ENCODE measurements around the gene ANKS1B. TPM values are rescaled to one million over a fixed set of nuclear protein-coding genes. Genes with fewer than 3 reads are reported as not detected.

Gene ANKS1B
- total and polyA plus RNA-seq, 4 experiments from 2014 or later: 0.28 to 0.55 TPM; not detected in 2

DNA sequence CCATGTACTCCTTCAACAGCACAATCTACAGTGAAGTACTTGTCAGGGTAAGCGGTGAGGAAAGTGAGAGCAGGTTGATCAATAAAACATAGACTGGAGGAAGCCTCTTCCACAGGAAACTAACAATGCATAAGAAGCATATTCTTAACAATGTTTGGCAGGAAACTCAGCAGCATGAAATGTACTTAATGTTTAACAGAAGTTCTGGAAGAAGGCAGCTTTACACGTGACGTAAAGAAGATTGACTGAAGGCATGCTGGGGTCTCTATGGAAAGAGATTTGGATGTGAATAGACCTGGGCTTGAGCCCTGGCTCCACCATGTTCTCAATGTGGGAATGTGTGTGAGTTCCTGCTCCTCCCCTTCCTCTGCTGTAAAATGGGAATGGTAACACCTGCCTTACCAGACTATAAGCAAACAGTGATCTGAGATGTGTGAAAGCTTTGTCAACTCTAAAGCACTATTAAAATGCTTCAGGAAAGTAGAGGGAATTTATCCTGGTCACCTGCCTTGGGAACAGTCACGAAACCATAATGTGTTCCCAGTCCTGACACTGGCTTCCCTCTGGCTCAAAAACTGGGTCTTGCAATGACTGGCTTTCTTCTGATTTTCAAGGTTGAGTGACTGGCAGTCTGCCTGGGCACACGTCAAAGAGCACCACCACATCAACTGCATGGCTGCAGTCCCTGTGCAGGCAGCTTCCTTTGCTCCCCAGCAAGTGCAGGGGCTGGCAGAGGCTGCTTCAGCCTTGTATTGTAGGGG is 955.0 kb downstream of the ANKS1B start:
- peaks cover 0 to 4% (median 0%) of the 10 kb centered on the region in 8 donors for H3K9me3 Mint-ChIP-seq
- Histone ChIP-seq H3K27me3 (ENCODE audit: insufficient read depth, low read length) (no peaks in the 10 kb centered on the region), H3K4me3 (ENCODE audit: low read length in 2 of 2) (no peak overlapping the region), H3K9me3 (ENCODE audit: control insufficient read depth in 1 of 2, low read length in 2 of 2) (no peaks in the 10 kb centered on the region), H3K36me3 (ENCODE audit: insufficient read depth, low read length) (no peaks in the 10 kb centered on the region), H3K4me1 (ENCODE audit: insufficient read depth, low read length) (no peaks in the 10 kb centered on the region), H3K27ac (ENCODE audit: low read depth, low read length) (no peak overlapping the region)
- intact Hi-C loops (cut with micrococcal nuclease): no loop called here
- H3K4me3 Mint-ChIP-seq: no peak overlapping the region
- no peaks in the 10 kb centered on the region for H3K4me1 Mint-ChIP-seq
- ChIA-PET CTCF (ENCODE audit: partially characterized antibody) (no interaction called here), POLR2A (ENCODE audit: partially characterized antibody) (no interaction called here)
- H3K27me3 Mint-ChIP-seq: peaks cover 0 to 2% of the 10 kb centered on the region in 2 donors
- H3K27ac Mint-ChIP-seq: no peak overlapping the region
- no peak for DNase-seq
- no peaks in the 10 kb centered on the region for H3K36me3 Mint-ChIP-seq

- H3K9me3 ChIP-seq (ENCODE audit: control insufficient read depth in 1 of 2, low read length in 2 of 2): no peaks in the 10 kb centered on the region
- peaks cover 0 to 3% (median 0%) of the 10 kb centered on the region in 8 donors for H3K9me3 Mint-ChIP-seq
- no peaks in the 10 kb centered on the region for H3K4me1 ChIP-seq (ENCODE audit: insufficient read depth, low read length)
- no peaks in the 10 kb centered on the region for H3K36me3 ChIP-seq (ENCODE audit: insufficient read depth, low read length)
- no peak overlapping the region for H3K27ac Mint-ChIP-seq
- H3K4me1 Mint-ChIP-seq: no peaks in the 10 kb centered on the region
- intact Hi-C loops (cut with micrococcal nuclease): no loop called here
- CTCF ChIA-PET (ENCODE audit: partially characterized antibody): no interaction called here
- no peak overlapping the region for H3K4me3 ChIP-seq (ENCODE audit: low read length in 2 of 2)
- H3K27me3 Mint-ChIP-seq: no peaks in the 10 kb centered on the region
- POLR2A ChIA-PET (ENCODE audit: partially characterized antibody): no interaction called here
- H3K27me3 ChIP-seq (ENCODE audit: insufficient read depth, low read length): no peaks in the 10 kb centered on the region
- H3K36me3 Mint-ChIP-seq: no peaks in the 10 kb centered on the region
- H3K27ac ChIP-seq (ENCODE audit: low read depth, low read length): no peak overlapping the region
- H3K4me3 Mint-ChIP-seq: no peak overlapping the region
- DNase-seq: no peak
Measured at GRCh38 chr12:99027461-99027860, 957.3 kb downstream of the ANKS1B start.

DNA sequence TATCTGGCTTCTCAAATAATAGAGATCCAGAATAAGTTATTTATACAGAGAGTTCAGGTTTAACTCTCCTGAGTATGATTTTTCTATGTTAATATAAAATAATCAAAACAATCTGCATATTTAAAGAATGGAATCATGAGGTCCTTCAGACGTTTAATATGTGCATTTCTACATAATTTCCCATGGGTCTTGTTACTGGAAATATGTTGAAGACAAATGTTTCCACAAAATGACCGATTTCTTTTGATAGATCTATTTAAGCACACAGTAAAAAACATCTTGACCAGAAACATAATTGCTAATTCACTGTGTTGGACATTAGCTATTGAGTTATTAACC is 957.7 kb downstream of the ANKS1B start:
- intact Hi-C loops (cut with micrococcal nuclease): no loop called here
- POLR2A ChIA-PET (ENCODE audit: partially characterized antibody): no interaction called here
- no peaks in the 10 kb centered on the region for H3K4me1 Mint-ChIP-seq
- no peak overlapping the region for H3K4me3 Mint-ChIP-seq
- CTCF ChIA-PET (ENCODE audit: partially characterized antibody): no interaction called here
- Histone ChIP-seq H3K27me3 (ENCODE audit: insufficient read depth, low read length) (no peaks in the 10 kb centered on the region), H3K27ac (ENCODE audit: low read depth, low read length) (no peak overlapping the region), H3K36me3 (ENCODE audit: insufficient read depth, low read length) (no peaks in the 10 kb centered on the region), H3K9me3 (ENCODE audit: control insufficient read depth in 1 of 2, low read length in 2 of 2) (no peaks in the 10 kb centered on the region), H3K4me3 (ENCODE audit: low read length in 2 of 2) (no peak overlapping the region), H3K4me1 (ENCODE audit: insufficient read depth, low read length) (no peaks in the 10 kb centered on the region)
- H3K27ac Mint-ChIP-seq: no peak overlapping the region
- H3K9me3 Mint-ChIP-seq: peaks cover 0 to 3% (median 0%) of the 10 kb centered on the region in 8 donors
- no peak for DNase-seq
- H3K27me3 Mint-ChIP-seq: no peaks in the 10 kb centered on the region
- H3K36me3 Mint-ChIP-seq: no peaks in the 10 kb centered on the region

DNA sequence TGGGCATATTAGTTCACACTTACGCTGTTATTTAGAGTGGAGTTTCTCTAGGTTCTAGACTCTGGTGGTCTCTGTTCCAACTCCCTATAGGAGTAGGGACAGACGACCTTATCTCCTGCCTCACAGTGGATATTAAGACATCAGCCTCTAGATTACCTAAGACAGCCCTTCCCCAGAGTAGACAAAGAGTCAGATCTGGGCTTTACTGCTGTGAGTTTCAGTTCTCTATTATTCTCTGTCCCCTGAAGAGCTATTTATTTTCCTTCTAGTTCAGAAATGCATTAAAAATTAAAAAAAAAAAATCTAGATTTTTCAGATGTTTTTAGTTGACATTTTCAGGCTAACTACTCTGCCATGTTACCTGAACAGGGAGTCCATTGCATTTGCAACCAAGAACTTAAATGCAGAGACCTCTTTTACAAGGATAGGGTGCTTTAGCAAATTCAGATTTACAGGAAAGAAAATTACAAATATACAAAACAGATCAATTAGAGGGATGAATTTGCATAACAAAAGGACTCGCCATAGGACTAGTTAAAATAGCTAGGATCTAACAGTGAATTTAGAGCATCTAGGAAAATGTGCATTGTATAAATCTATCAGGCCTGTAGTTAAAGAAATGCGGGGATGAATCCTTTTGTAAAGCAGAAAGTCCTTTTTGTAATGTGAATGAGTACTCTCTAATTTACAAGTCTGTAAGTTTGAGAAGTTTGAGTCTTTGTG is 958.2 kb downstream of the ANKS1B start:
- no peaks in the 10 kb centered on the region for H3K9me3 ChIP-seq (ENCODE audit: control insufficient read depth in 1 of 2, low read length in 2 of 2)
- no peaks in the 10 kb centered on the region for H3K27me3 Mint-ChIP-seq
- no peaks in the 10 kb centered on the region for H3K36me3 Mint-ChIP-seq
- no peaks in the 10 kb centered on the region for H3K36me3 ChIP-seq (ENCODE audit: insufficient read depth, low read length)
- H3K27ac ChIP-seq (ENCODE audit: low read depth, low read length): no peak overlapping the region
- H3K4me3 ChIP-seq (ENCODE audit: low read length in 2 of 2): no peak overlapping the region
- CTCF ChIA-PET (ENCODE audit: partially characterized antibody): no interaction called here
- H3K4me1 ChIP-seq (ENCODE audit: insufficient read depth, low read length): no peaks in the 10 kb centered on the region
- intact Hi-C loops (cut with micrococcal nuclease): no loop called here
- H3K27me3 ChIP-seq (ENCODE audit: insufficient read depth, low read length): no peaks in the 10 kb centered on the region
- no peak for DNase-seq
- peaks cover 0 to 3% (median 0%) of the 10 kb centered on the region in 8 donors for H3K9me3 Mint-ChIP-seq
- H3K27ac Mint-ChIP-seq: no peak overlapping the region
- H3K4me1 Mint-ChIP-seq: no peaks in the 10 kb centered on the region
- POLR2A ChIA-PET (ENCODE audit: partially characterized antibody): no interaction called here
- H3K4me3 Mint-ChIP-seq: no peak overlapping the region

DNA sequence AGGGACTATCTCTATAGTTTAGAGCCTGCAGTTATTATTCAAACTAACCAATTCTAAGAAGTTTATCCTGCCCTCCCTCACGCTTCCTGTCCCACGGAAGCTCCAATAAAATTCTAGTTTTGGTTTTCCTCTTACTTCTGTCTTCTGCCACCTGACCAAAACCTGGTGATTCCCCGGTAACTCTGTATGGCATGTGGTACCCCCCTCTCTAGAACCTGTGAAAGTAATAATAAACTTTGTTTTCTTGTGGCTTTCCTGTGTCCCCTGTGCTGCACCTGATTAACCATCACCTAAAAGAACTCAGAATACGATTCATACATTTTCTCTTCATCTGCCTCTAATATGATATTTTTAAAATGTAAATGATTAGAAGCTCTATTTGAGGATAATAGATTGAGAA is 959.9 kb downstream of the ANKS1B start:
- Histone ChIP-seq H3K36me3 (ENCODE audit: insufficient read depth, low read length) (no peaks in the 10 kb centered on the region), H3K9me3 (ENCODE audit: control insufficient read depth in 1 of 2, low read length in 2 of 2) (no peaks in the 10 kb centered on the region), H3K4me1 (ENCODE audit: insufficient read depth, low read length) (no peaks in the 10 kb centered on the region), H3K4me3 (ENCODE audit: low read length in 2 of 2) (no peak overlapping the region), H3K27ac (ENCODE audit: low read depth, low read length) (no peak overlapping the region), H3K27me3 (ENCODE audit: insufficient read depth, low read length) (no peaks in the 10 kb centered on the region)
- ChIA-PET POLR2A (ENCODE audit: partially characterized antibody) (no interaction called here), CTCF (ENCODE audit: partially characterized antibody) (no interaction called here)
- intact Hi-C loops (cut with micrococcal nuclease): no loop called here
- no peak overlapping the region for H3K4me3 Mint-ChIP-seq
- no peak overlapping the region for H3K27ac Mint-ChIP-seq
- H3K36me3 Mint-ChIP-seq: no peaks in the 10 kb centered on the region
- no peak for DNase-seq
- no peaks in the 10 kb centered on the region for H3K4me1 Mint-ChIP-seq
- H3K9me3 Mint-ChIP-seq: peaks cover 0 to 3% (median 0%) of the 10 kb centered on the region in 8 donors
- no peaks in the 10 kb centered on the region for H3K27me3 Mint-ChIP-seq

- no peak overlapping the region for H3K4me3 Mint-ChIP-seq
- CTCF ChIA-PET (ENCODE audit: partially characterized antibody): no interaction called here
- POLR2A ChIA-PET (ENCODE audit: partially characterized antibody): no interaction called here
- Histone ChIP-seq H3K4me1 (ENCODE audit: insufficient read depth, low read length) (no peaks in the 10 kb centered on the region), H3K27me3 (ENCODE audit: insufficient read depth, low read length) (no peaks in the 10 kb centered on the region), H3K36me3 (ENCODE audit: insufficient read depth, low read length) (no peaks in the 10 kb centered on the region), H3K4me3 (ENCODE audit: low read length in 2 of 2) (no peak overlapping the region), H3K27ac (ENCODE audit: low read depth, low read length) (no peak overlapping the region), H3K9me3 (ENCODE audit: control insufficient read depth in 1 of 2, low read length in 2 of 2) (no peaks in the 10 kb centered on the region)
- no peak overlapping the region for H3K27ac Mint-ChIP-seq
- H3K4me1 Mint-ChIP-seq: no peaks in the 10 kb centered on the region
- H3K36me3 Mint-ChIP-seq: no peaks in the 10 kb centered on the region
- DNase-seq: no peak
- intact Hi-C loops (cut with micrococcal nuclease): no loop called here
- H3K9me3 Mint-ChIP-seq: peaks cover 0 to 3% (median 0%) of the 10 kb centered on the region in 8 donors
- H3K27me3 Mint-ChIP-seq: no peaks in the 10 kb centered on the region
Measured at GRCh38 chr12:99024191-99024590, 960.5 kb downstream of the ANKS1B start.

GRCh38 chr12:99020871-99021270 is 963.9 kb downstream of the ANKS1B start:
- H3K27me3 ChIP-seq (ENCODE audit: insufficient read depth, low read length): no peaks in the 10 kb centered on the region
- no peaks in the 10 kb centered on the region for H3K9me3 ChIP-seq (ENCODE audit: control insufficient read depth in 1 of 2, low read length in 2 of 2)
- Mint-ChIP-seq H3K36me3 (no peaks in the 10 kb centered on the region), H3K9me3 (peaks cover 0 to 7% (median 0%) of the 10 kb centered on the region in 8 donors), H3K4me3 (no peak overlapping the region), H3K4me1 (no peaks in the 10 kb centered on the region), H3K27ac (no peak overlapping the region), H3K27me3 (no peaks in the 10 kb centered on the region)
- intact Hi-C loops (cut with micrococcal nuclease): no loop called here
- CTCF ChIA-PET (ENCODE audit: partially characterized antibody): no interaction called here
- H3K4me3 ChIP-seq (ENCODE audit: low read length in 2 of 2): no peak overlapping the region
- no peaks in the 10 kb centered on the region for H3K36me3 ChIP-seq (ENCODE audit: insufficient read depth, low read length)
- no peaks in the 10 kb centered on the region for H3K4me1 ChIP-seq (ENCODE audit: insufficient read depth, low read length)
- no peak for DNase-seq
- POLR2A ChIA-PET (ENCODE audit: partially characterized antibody): no interaction called here
- H3K27ac ChIP-seq (ENCODE audit: low read depth, low read length): no peak overlapping the region

All from CD4-positive, alpha-beta memory T cell (primary cell).